GM20000 (cell line): Measurements from ENCODE around the gene CXADR.
"Not testable (repeated sequence)": the region's sequence is repeated elsewhere in the genome, so short reads cannot be mapped to it uniquely, and the experiment has no call there.

Source experiments
- DNase-seq: peaks from one replicate; pipeline ENCODE4 v3.0.0; 2012; ENCODE audit warnings: low spot score
- TF ChIP-seq, protein P1 (sequence below): IDR thresholded peaks from 2 replicates; pipeline ENCODE4 v1.5.1; 2012; ENCODE audit warnings: mild to moderate bottlenecking, control low read depth; ENCODE audit errors: extremely low read depth, missing control alignments

CXADR gene

GRCh38 chr21:17472592-17473271, 40.1 kb upstream of the CXADR start:
- DNase-seq: no peak
- TF ChIP-seq, protein P1, sequence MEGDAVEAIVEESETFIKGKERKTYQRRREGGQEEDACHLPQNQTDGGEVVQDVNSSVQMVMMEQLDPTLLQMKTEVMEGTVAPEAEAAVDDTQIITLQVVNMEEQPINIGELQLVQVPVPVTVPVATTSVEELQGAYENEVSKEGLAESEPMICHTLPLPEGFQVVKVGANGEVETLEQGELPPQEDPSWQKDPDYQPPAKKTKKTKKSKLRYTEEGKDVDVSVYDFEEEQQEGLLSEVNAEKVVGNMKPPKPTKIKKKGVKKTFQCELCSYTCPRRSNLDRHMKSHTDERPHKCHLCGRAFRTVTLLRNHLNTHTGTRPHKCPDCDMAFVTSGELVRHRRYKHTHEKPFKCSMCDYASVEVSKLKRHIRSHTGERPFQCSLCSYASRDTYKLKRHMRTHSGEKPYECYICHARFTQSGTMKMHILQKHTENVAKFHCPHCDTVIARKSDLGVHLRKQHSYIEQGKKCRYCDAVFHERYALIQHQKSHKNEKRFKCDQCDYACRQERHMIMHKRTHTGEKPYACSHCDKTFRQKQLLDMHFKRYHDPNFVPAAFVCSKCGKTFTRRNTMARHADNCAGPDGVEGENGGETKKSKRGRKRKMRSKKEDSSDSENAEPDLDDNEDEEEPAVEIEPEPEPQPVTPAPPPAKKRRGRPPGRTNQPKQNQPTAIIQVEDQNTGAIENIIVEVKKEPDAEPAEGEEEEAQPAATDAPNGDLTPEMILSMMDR: no peak

GRCh38 chr21:17476006-17476405, 36.8 kb upstream of the CXADR start:
- TF ChIP-seq, protein P1: no peak
- no peak for DNase-seq

DNA sequence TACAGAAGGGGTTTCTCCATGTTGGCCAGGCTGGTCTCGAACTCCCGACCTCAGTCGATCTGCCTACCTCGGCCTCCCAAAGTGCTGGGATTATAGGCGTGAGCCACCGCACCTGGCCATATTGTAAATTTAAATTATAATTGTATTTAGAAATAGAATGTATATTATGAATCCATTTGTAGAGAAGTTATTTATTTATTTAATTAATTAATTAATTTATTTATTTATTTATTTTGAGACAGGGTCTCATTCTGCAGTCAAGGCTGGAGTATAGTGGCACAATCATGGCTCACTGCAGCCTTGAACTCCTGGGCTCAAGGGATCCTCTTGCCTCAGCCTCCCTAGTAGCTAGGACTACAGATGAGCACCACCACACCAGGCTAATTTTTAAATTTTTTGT, 34.7 kb upstream of the CXADR start:
- DNase-seq: not testable (repeated sequence)

- TF ChIP-seq, protein P1: no peak
- no peak for DNase-seq
These were observed 33.2 kb upstream of the CXADR start for GRCh38 chr21:17479606-17480005.

GRCh38 chr21:17482928-17483327, 29.9 kb upstream of the CXADR start:
- no peak for DNase-seq
- TF ChIP-seq, protein P1: no peak

- peak; percentile 17 for DNase-seq
- TF ChIP-seq, protein P1: no peak
These were observed 24.2 kb upstream of the CXADR start for GRCh38 chr21:17488620-17489019.

DNA sequence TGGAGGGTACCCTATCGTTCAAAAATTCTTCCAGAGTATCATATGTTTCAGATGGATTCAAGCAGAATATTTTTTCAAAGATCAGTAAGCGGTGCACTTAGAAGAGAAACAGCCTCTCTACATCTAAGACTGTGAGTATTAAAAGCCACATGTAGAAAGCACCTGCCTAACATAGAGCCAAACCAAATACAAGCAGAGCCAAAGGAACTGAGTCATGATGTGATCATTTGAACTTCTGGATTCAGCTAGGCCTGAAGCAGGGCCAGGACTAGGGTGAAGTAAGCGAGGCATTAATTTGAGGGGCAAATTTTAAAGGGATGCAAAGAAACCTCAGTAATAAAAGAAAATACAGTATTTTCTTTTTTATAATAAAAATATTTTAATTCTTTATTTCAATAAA, 23.3 kb upstream of the CXADR start:
- not testable (repeated sequence) for DNase-seq

GRCh38 chr21:17491716-17492414, 21.0 kb upstream of the CXADR start:
- DNase-seq: no peak
- TF ChIP-seq, protein P1: no peak
